Measurements from ENCODE around the gene VEZT.

GRCh38 chr12:95291501-95291900 is 73.9 kb downstream of the VEZT start:
- TF ChIP-seq, protein P1, sequence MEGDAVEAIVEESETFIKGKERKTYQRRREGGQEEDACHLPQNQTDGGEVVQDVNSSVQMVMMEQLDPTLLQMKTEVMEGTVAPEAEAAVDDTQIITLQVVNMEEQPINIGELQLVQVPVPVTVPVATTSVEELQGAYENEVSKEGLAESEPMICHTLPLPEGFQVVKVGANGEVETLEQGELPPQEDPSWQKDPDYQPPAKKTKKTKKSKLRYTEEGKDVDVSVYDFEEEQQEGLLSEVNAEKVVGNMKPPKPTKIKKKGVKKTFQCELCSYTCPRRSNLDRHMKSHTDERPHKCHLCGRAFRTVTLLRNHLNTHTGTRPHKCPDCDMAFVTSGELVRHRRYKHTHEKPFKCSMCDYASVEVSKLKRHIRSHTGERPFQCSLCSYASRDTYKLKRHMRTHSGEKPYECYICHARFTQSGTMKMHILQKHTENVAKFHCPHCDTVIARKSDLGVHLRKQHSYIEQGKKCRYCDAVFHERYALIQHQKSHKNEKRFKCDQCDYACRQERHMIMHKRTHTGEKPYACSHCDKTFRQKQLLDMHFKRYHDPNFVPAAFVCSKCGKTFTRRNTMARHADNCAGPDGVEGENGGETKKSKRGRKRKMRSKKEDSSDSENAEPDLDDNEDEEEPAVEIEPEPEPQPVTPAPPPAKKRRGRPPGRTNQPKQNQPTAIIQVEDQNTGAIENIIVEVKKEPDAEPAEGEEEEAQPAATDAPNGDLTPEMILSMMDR (conservative IDR thresholded peaks at IDR 0.05; ENCODE audit: low read length) = no peak
- no peak for TF ChIP-seq EZH2phosphoT487 (IDR thresholded peaks at IDR 0.05; ENCODE audit: borderline replicate concordance, low read depth, low read length)

Data from OCI-LY7 (cell line).